ENCODE measurements around the gene SLC34A3.

Gene SLC34A3

DNA sequence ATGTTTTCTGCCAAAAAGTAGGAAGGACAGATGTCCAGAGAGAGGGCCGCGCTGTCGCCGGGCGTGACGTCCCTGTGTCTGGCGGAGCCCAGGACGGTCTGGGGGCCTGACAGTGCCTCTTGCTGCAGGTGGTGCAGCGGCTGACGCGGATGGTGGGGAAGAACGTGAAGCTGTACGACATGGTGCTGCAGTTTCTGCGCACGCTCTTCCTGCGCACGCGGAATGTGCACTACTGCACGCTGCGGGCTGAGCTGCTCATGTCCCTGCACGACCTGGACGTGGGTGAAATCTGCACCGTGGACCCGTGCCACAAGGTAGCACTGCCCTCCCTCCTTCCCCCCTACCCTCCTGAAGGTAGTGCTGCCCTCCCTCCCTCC is 32.2 kb downstream of the SLC34A3 start:
- no peak for DNase-seq

GRCh38 chr9:137263506-137263905 is 32.8 kb downstream of the SLC34A3 start:
- DNase-seq: no peak

GRCh38 chr9:137264067-137264466 is 33.4 kb downstream of the SLC34A3 start:
- DNase-seq: no peak

GRCh38 chr9:137265496-137266161 is 34.9 kb downstream of the SLC34A3 start:
- no peak for DNase-seq

GRCh38 chr9:137266162-137266527 is 35.4 kb downstream of the SLC34A3 start:
- no peak for DNase-seq

DNA sequence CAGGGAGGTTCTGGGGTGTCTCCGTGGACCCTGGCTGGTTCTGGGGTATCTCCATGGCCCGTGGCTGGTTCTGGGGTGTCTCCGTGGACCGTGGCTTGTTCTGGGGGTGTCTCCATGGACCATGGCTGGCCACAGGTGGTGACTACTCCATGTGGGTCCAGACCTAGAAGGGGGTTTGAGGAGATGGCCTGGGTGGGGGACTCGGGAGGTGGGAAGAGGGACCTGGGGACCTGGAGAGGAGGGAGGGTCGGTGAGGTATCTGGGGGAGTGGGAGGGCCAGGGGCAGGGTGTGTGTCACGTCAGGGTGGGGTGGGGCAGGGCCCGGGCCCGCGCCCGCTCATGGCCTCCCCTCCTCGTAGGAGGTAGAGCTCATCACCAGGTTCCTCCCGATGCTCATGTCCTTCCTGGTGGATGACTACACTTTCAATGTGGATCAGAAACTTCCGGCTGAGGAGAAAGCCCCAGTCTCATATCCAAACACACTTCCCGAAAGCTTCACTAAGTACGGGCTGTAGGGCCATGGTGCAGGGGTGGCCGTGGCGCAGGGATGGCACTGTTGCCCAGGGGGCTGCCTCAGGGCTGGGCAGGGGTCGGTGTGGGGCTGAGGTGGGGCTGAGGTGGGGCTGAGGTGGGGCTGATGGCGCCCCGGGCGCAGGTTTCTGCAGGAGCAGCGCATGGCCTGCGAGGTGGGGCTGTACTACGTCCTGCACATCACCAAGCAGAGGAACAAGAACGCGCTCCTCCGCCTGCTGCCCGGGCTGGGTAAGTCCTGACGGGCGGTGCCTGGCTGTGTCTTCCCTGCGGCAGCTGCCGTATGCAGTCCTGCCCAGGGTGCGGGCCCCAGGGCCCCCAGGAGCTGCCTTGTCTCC is 36.1 kb downstream of the SLC34A3 start:
- DNase-seq: no peak

DNA sequence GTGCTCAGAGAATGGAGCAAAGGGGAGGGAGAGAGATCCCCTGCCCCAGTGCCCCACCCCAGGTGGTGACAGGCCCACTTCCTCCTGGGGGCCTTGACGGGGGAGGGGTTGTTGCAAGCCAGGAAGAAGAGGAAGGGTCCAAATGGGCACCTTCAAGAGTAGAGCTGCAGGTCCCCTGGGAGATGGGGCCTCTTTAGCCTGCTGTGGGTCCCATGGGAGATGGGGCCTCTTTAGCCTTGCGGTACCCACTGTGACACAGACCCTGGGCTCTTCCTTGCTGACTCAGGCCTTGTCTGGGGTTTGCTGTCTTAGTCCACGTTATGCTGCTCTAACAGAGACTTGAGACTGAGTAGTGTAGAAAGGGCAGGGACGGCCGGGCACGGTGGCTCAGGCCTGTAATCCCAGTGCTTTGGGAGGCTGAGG is 37.2 kb downstream of the SLC34A3 start:
- no peak for DNase-seq

DNA sequence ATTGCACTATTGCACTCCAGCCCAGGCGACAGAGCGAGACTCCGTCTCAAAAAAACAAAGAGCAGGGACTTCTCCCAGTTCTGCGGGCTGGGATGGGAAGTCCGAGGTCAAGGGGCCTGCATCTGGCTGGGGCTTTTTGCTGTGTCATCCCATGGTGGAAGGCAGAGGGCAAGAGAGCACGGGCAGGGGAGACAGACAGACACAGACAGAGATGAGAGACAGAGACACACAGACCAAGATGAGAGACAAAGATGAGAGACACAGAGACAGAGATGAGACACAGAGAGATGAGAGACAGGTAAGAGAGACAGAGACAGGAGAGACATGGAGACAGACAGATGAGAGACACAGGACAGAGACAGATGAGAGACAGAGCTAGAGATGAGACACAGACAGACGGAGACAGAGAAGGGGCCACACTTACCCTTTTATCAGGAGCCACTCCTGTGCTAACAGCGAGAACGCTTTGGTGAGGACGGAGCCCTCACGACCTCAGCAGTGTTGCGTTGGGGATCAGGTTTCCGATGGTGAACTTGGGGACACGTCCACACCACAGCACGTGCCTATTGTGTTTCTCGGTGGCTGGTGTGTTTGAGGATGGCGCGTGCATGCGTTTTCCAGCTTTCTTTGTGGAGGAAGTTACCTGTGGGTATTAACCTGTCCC is 38.0 kb downstream of the SLC34A3 start:
- DNase-seq: no peak

- DNase-seq: no peak
Measured at GRCh38 chr9:137269231-137269772, 38.6 kb downstream of the SLC34A3 start.

GRCh38 chr9:137270929-137271695 is 40.4 kb downstream of the SLC34A3 start:
- DNase-seq: no peak

DNA sequence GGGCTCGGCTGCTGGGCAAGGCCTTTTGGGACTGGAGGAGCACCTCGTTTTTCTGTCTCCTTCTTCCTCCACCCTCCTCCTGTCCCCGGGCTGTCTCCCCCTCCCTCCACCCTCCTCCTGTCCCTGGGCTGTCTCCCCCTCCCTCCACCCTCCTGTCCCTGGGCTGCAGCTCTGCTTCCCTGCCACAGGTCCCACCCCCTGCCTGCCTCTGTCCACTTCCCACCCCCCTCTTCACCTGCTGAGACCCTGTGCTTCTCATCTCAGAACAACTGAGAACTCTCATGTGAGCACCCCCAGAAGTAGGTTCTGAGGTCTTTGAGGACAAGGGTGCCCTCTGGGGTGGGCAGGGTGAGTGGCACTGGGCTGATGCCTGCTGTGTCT is 41.0 kb downstream of the SLC34A3 start:
- DNase-seq: no peak

- DNase-seq: no peak
Measured at GRCh38 chr9:137272241-137273094, 41.8 kb downstream of the SLC34A3 start.

DNA sequence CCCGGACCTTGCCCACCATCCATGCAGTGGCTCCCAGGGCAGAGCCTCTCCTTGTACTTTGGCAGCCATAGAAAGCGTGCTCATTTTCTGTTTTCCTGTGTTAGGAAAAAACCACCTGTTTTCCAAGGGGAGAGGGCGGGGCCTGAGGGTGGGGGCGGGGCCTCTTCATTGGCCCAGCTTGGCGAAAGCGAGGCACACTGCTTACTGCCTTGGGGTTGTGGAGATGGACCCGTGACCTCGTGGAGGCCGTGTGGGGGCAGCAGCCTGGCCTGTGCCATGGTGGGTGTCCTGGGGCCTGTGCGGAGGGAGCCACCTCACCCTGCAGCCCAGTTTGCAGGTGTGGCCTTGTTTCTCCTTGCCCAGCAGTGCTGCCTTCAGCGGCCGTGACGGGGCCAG is 42.4 kb downstream of the SLC34A3 start:
- DNase-seq: no peak

- DNase-seq: no peak
Measured at GRCh38 chr9:137273611-137274320, 43.1 kb downstream of the SLC34A3 start.

GRCh38 chr9:137275203-137275587 is 44.5 kb downstream of the SLC34A3 start:
- DNase-seq: no peak

GRCh38 chr9:137275588-137276472 is 45.1 kb downstream of the SLC34A3 start:
- no peak for DNase-seq

DNA sequence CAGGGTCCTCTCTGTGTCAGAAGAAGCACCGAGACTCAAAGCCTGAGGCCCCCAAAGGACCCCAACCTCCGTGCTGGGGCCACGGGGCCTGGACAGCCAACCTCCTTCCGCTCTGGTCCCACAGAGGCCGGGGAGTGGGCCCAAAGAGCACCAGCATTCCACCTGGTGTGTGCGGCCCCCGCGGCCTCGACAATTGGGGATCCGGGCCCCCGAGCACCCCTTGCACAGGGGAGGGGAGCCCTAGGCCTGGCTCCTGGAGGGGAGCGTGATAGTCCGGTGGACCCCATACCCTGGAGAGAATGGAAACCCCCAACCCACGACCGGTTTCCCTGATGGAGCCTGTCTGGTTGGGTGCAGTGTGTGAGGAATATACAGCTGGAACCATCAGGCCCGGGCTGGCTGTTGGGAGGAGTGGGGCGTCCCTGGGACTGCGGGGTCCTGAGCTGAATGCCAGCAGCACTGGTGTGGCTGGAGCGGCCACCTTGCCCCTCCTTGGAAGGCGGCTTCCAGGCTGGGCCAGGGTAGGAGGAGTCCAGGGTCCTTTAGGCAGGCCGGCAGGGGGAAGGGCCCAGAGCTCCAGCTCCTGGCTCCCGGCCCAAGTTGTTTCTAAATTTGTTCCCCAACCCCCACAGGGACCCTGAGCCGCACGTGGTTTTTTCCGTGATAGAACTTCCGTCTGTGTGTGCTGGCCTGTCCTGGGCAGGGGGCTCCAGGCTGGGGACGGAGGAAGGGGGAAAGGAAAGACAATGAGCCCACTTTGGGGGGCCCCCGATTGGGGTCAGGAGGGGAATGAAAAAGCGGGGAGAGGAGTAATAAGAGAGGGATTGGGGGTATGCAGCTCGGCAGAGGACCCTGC is 46.0 kb downstream of the SLC34A3 start:
- DNase-seq: no peak

DNA sequence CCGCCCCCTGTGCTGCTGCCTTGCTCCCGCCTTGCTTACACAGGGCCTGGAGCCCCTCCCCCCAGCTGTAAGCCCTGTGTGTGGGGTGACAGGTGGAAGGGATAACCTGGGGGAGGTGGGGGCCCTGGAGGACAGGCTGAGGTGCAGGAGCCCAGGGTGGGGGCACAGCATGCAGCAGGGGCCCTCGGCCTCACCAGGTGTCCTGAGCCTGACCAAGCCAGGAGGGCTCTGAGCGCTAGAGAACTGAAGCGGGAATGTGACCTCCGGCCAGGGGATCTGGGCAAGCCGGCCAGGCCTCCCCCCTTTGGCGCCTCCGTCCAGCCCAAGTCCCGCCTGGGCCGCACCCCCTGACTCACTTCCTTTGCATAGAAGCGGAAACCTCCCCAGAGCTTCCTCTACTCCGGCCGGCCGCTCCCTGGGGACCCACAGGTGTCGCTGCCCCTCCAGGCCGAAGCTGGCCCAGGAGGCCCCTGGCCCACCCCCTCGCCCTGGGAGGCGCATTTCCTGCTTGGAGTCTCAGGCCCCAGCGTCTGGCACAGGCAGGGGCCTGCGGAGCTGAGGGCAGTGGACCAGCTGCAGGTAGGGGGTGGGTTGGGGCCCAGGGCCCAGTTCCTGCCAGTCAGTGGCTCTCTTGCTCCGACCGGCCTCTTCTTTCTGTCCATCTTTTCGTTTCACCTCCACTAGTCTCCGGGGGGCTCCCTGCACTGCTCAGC is 46.8 kb downstream of the SLC34A3 start, which contains the start of gene TOR4A:
TSS of gene TOR4A (plus strand) at position 398 of the 713 bp plus-strand sequence. CDS start 964 bp downstream, outside the sequence.
- peak in 1 of 5 donors; percentile 58 for DNase-seq

Data from T-helper 1 cell (primary cell).